T-cell (primary cell): ENCODE results near the gene MIF4GD. TPM values are rescaled to one million over a fixed set of nuclear protein-coding genes. Genes with fewer than 3 reads are reported as not detected.
"Not testable (repeated sequence)": the region's sequence is repeated elsewhere in the genome, so short reads cannot be mapped to it uniquely, and the experiment has no call there.

ENCODE experiments used
- ATAC-seq, 4 experiments: fragments of 200-7000 bp in 3 of 4; fragments of 150-1000 bp in 1 of 4; cut with Tn5 transposase; replicated peaks in 1 of 4; 1 replicate in 3 of 4; 2 replicates in 1 of 4; pipeline ENCODE4 v1.10.0; 2021; ENCODE audit warnings: moderate library complexity in 3 of 4, mild to moderate bottlenecking in 2 of 4, moderate number of reproducible peaks in 1 of 4
- CTCF ChIA-PET, 2 donors: fragments of 300-600 bp; sonication (Branson Sonifier 250); formaldehyde crosslinking; loops; one replicate each; lab custom pipeline; 2022; ENCODE audit warnings: antibody characterized with exemption in 2 of 2; lab: Charles Lee
- POLR2A ChIA-PET, 2 donors: fragments of 300-600 bp; sonication (Branson Sonifier 250); formaldehyde crosslinking; loops; one replicate each; lab custom pipeline; 2022; ENCODE audit warnings: antibody characterized with exemption in 2 of 2; lab: Charles Lee
- DNase-seq, 35 experiments: peaks; one replicate each; pipeline versions ENCODE4 v3.0.0 to v3.0.0-alpha.2; 2013 to 2023
- H3K27ac ChIP-seq: one replicate; pipeline ENCODE4 v1.5.1; 2013; ENCODE audit warnings: low read length
- H3K27me3 ChIP-seq, 2 experiments: replicated peaks in 1 of 2; 1 replicate in 1 of 2; 2 replicates in 1 of 2; pipeline versions ENCODE4 v1.6.1 to v1.7.0; 2013; ENCODE audit warnings: low read length in 1 of 2, mixed read lengths in 1 of 2; ENCODE audit not compliant: control insufficient read depth in 2 of 2, insufficient read depth in 2 of 2; ENCODE audit errors: extremely low read depth in 1 of 2
- H3K36me3 ChIP-seq, 2 donors: 1 replicate in 1 of 2; 2 replicates in 1 of 2; pipeline versions ENCODE4 v1.6.1 to v1.7.0; 2013; ENCODE audit warnings: low read length in 1 of 2; ENCODE audit not compliant: control insufficient read depth in 2 of 2, insufficient read depth in 1 of 2; ENCODE audit errors: extremely low read depth in 1 of 2
- H3K4me1 ChIP-seq, 2 experiments: 1 replicate in 1 of 2; 2 replicates in 1 of 2; pipeline versions ENCODE4 v1.6.1 to v1.7.0; 2013; ENCODE audit warnings: low read length in 2 of 2, mixed read lengths in 1 of 2; ENCODE audit not compliant: insufficient read depth in 2 of 2, control insufficient read depth in 1 of 2; ENCODE audit errors: extremely low read depth in 1 of 2
- H3K4me3 ChIP-seq, 2 donors: 1 replicate in 1 of 2; 2 replicates in 1 of 2; pipeline versions ENCODE4 v1.5.1 to v1.7.0; 2013; ENCODE audit warnings: mild to moderate bottlenecking in 2 of 2, low read length in 1 of 2, moderate library complexity in 1 of 2; ENCODE audit not compliant: control insufficient read depth in 1 of 2; ENCODE audit errors: extremely low read depth in 1 of 2
- H3K9me3 ChIP-seq: 2 replicates; pipeline ENCODE4 v1.7.0; 2013
- H3K27ac Mint-ChIP-seq, 2 donors: one replicate each; pipeline ENCODE4 v1.8.0; 2020 to 2021; ENCODE audit warnings: mild to moderate bottlenecking in 2 of 2, mixed read lengths in 2 of 2
- H3K27me3 Mint-ChIP-seq, 2 donors: one replicate each; pipeline ENCODE4 v1.8.0; 2021 to 2022; ENCODE audit warnings: mixed read lengths in 2 of 2
- H3K36me3 Mint-ChIP-seq: one replicate; pipeline ENCODE4 v1.8.0; 2021; ENCODE audit warnings: mixed read lengths
- H3K4me1 Mint-ChIP-seq, 3 donors: one replicate each; pipeline ENCODE4 v1.8.0; 2020 to 2022; ENCODE audit warnings: mixed read lengths in 3 of 3, mild to moderate bottlenecking in 1 of 3
- H3K4me3 Mint-ChIP-seq, 3 donors: one replicate each; pipeline ENCODE4 v1.8.0; 2020 to 2022; ENCODE audit warnings: mild to moderate bottlenecking in 3 of 3, mixed read lengths in 3 of 3, moderate library complexity in 3 of 3
- H3K9me3 Mint-ChIP-seq, 3 donors: one replicate each; pipeline ENCODE4 v1.8.0; 2020 to 2022; ENCODE audit warnings: mixed read lengths in 3 of 3
- WGBS: methylation state at CpG from one replicate; pipeline ENCODE4 v1.1.5; 2013; ENCODE audit warnings: missing lambda C conversion rate; ENCODE audit not compliant: insufficient coverage; 5-methylcytosine and 5-hydroxymethylcytosine counted together
- total RNA-seq, 35 experiments: library from RNA in 6 of 35; stranded (reverse) in 6 of 35; fragments of 120-200 nt in 1 of 35; gene quantifications; one replicate each; pipeline versions ENCODE4 v1.2.1 to v1.2.4 and lab custom pipeline; 2013 to 2026

Gene MIF4GD
- total RNA-seq, 5 donors from 2014 or later (not counting 1 experiment from before 2014, with no cell fraction given), result 27.1 to 45.6 (median 39.2) TPM

- no peaks in the 10 kb centered on the region for H3K27me3 ChIP-seq
- no peaks in the 10 kb centered on the region for H3K27me3 Mint-ChIP-seq
- peak overlapping the region; percentile 99 for H3K27ac ChIP-seq
- WGBS, result 3% methylated on average over 25 of the region's 31 CpGs
- no peaks in the 10 kb centered on the region for H3K9me3 ChIP-seq
- POLR2A ChIA-PET, result interaction anchor here (0.6 to 2.8 kb wide), 7 partner anchors 10 to 195 kb away, joined by 3 to 22 read pairs (median 5); partner anchors contain the start of genes MIF4GD (in 2 of the 2) and SLC25A19 (in 1 of the 2)
- H3K4me1 Mint-ChIP-seq, result peaks cover 60 to 67% (median 64%) of the 10 kb centered on the region in 3 donors
- peak in 11 of 35 experiments; percentile 15 to 70 (median 28) for DNase-seq
- peaks cover 22 to 32% of the 10 kb centered on the region in 2 experiments for H3K4me1 ChIP-seq
- H3K36me3 ChIP-seq, result peaks cover 4 to 26% of the 10 kb centered on the region in 2 donors
- peak overlapping the region; percentile 99 to 100 for H3K27ac Mint-ChIP-seq
- no peaks in the 10 kb centered on the region for H3K9me3 Mint-ChIP-seq
- peaks cover 15% of the 10 kb centered on the region for H3K36me3 Mint-ChIP-seq
- peak overlapping the region; percentile 94 to 97 (median 95) for H3K4me3 Mint-ChIP-seq
- H3K4me3 ChIP-seq, result peak overlapping the region; percentile 78 to 79
- ATAC-seq, result peak in 2 of 4 experiments; percentile 20 to 37
- CTCF ChIA-PET, result interaction anchor here in 1 of 2 donors (0.7 to 4.1 kb wide), 7 partner anchors 10 to 299 kb away, joined by 3 to 58 read pairs (median 5); partner anchors contain the start of genes MIF4GD and SLC25A19
Measured at GRCh38 chr17:75260641-75261335, 10.2 kb downstream of the MIF4GD start.

DNA sequence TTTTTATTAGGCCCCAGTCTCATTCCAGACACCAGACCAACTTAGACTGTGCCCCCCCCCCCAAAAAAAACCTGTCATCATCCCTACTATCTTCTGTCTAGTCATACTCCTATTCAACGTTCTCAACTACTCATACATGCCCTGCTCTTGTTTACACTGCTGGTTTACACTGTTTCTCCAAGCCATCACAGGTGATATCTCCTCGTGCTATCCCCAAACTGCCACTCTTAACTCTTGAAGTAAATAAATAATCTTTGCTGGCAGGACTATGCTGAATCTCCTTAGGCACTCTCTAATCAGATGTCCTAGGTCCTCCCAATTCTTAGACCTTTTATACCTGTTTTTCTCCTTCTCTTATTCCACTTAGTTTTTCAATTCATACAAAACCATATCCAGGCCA is 13.8 kb downstream of the MIF4GD start:
- DNase-seq, H3K27ac ChIP-seq, H3K4me3 ChIP-seq, CTCF ChIA-PET, H3K9me3 Mint-ChIP-seq, POLR2A ChIA-PET, H3K4me3 Mint-ChIP-seq, H3K27ac Mint-ChIP-seq, H3K27me3 Mint-ChIP-seq, H3K27me3 ChIP-seq, H3K36me3 ChIP-seq, H3K36me3 Mint-ChIP-seq, ATAC-seq, H3K9me3 ChIP-seq: not testable (repeated sequence)
- peaks cover 17 to 24% of the 10 kb centered on the region in 2 experiments for H3K4me1 ChIP-seq
- H3K4me1 Mint-ChIP-seq, result peaks cover 85 to 92% (median 91%) of the 10 kb centered on the region in 3 donors
- WGBS, result 17% methylated on average over 1 of the region's 2 CpGs

GRCh38 chr17:75255954-75256698 is 14.9 kb downstream of the MIF4GD start:
- H3K27me3 ChIP-seq, H3K36me3 ChIP-seq, H3K4me3 ChIP-seq, H3K27ac ChIP-seq, POLR2A ChIA-PET, ATAC-seq, H3K36me3 Mint-ChIP-seq, H3K9me3 Mint-ChIP-seq, DNase-seq, CTCF ChIA-PET, H3K27me3 Mint-ChIP-seq, H3K4me3 Mint-ChIP-seq, H3K9me3 ChIP-seq: not testable (repeated sequence)
- H3K27ac Mint-ChIP-seq, result peak overlapping the region in 1 of 2 donors; percentile 36
- 100% methylated on average over 2 of the region's 11 CpGs for WGBS
- H3K4me1 Mint-ChIP-seq, result peaks cover 87 to 100% (median 92%) of the 10 kb centered on the region in 3 donors
- H3K4me1 ChIP-seq, result peaks cover 16 to 28% of the 10 kb centered on the region in 2 experiments

- no peak overlapping the region for H3K4me3 ChIP-seq
- peak overlapping the region in 1 of 3 donors; percentile 61 for H3K4me3 Mint-ChIP-seq
- POLR2A ChIA-PET, result interaction anchor here in 1 of 2 donors (0.7 kb wide), 1 partner anchor 56 kb away, joined by 3 read pairs; no protein-coding TSS in a partner anchor
Measured at GRCh38 chr17:75252039-75252816, 18.8 kb downstream of the MIF4GD start.

DNA sequence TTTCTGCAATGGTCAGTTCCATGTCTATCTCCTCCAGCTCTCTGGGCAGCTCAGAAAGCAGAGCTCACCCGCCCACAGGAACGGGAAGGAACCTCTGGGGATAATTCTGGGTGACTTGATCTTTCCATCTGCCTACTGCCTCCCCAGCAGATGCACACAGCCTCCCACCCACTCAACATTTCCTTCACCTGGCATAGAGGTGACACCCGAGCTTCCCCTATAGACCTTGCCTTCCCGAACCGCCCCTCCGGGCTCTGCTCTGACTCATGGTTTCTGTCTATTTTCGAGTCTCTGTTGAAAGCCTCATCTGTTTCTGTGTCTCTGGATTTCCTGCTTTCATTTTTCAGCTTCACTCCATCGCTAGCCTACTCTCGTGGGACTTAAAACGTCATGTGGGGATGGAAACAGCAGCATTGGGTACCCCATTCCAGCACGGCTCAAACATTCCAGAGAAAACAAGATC is 21.0 kb downstream of the MIF4GD start:
- peak overlapping the region; percentile 66 to 73 (median 73) for H3K4me3 Mint-ChIP-seq
- DNase-seq (peak in 18 of 35 experiments; percentile 20 to 65 (median 34)), ATAC-seq (peak; percentile 87 to 98 (median 96))
- no peaks in the 10 kb centered on the region for H3K9me3 Mint-ChIP-seq
- no peaks in the 10 kb centered on the region for H3K27me3 Mint-ChIP-seq
- Histone ChIP-seq H3K27ac (peak overlapping the region; percentile 65), H3K4me1 (peaks cover 0 to 24% of the 10 kb centered on the region in 2 experiments), H3K4me3 (peak overlapping the region in 1 of 2 donors; percentile 7), H3K27me3 (no peaks in the 10 kb centered on the region), H3K36me3 (peaks cover 7 to 22% of the 10 kb centered on the region in 2 donors), H3K9me3 (no peaks in the 10 kb centered on the region)
- peaks cover 54 to 58% (median 57%) of the 10 kb centered on the region in 3 donors for H3K4me1 Mint-ChIP-seq
- peaks cover 10% of the 10 kb centered on the region for H3K36me3 Mint-ChIP-seq
- H3K27ac Mint-ChIP-seq, result peak overlapping the region; percentile 91 to 94
- 3% methylated on average over 10 of the region's 11 CpGs for WGBS
- ChIA-PET POLR2A (interaction anchor here in 1 of 2 donors (0.6 to 0.7 kb wide), 2 partner anchors 10 to 203 kb away, joined by 3 to 11 read pairs; no protein-coding TSS in a partner anchor), CTCF (interaction anchor here (0.6 to 1.4 kb wide), 7 partner anchors 10 to 192 kb away, joined by 3 to 8 read pairs (median 4); partner anchors contain the start of gene GGA3 (in 1 of the 2))

More at GRCh38 chr17:75252039-75252816, 18.8 kb downstream of the MIF4GD start:
- no peaks in the 10 kb centered on the region for H3K9me3 Mint-ChIP-seq
- no peaks in the 10 kb centered on the region for H3K27me3 Mint-ChIP-seq
- CTCF ChIA-PET, result no interaction called here
- 85% methylated on average over 5 of the region's 8 CpGs for WGBS
- DNase-seq (no peak), ATAC-seq (no peak)
- H3K27me3 ChIP-seq, result no peaks in the 10 kb centered on the region
- H3K27ac ChIP-seq, result no peak overlapping the region
- no peaks in the 10 kb centered on the region for H3K36me3 Mint-ChIP-seq
- H3K27ac Mint-ChIP-seq, result peak overlapping the region; percentile 17 to 77
- H3K36me3 ChIP-seq, result peaks cover 0 to 5% of the 10 kb centered on the region in 2 donors
- H3K4me1 ChIP-seq, result peaks cover 0 to 24% of the 10 kb centered on the region in 2 experiments
- peaks cover 71 to 80% (median 75%) of the 10 kb centered on the region in 3 donors for H3K4me1 Mint-ChIP-seq
- no peaks in the 10 kb centered on the region for H3K9me3 ChIP-seq
